Erythroblast (primary cell): Measurements from ENCODE around the gene EPHB2.

Experiments used
- DNase-seq, 2 experiments: peaks; one replicate each; lab custom pipeline; 2025; lab: John Stamatoyannopoulos, UW
- GATA1 ChIP-seq: IDR thresholded peaks from 2 replicates; pipeline ENCODE4 v1.6.1; 2011; ENCODE audit warnings: low read depth, mild to moderate bottlenecking, control low read depth, low read length, moderate library complexity
- POLR2A ChIP-seq: IDR thresholded peaks from 2 replicates; pipeline ENCODE4 v1.6.1; 2011; ENCODE audit warnings: mild to moderate bottlenecking, low read length

Gene EPHB2

GRCh38 chr1:22741118-22741517 is 30.5 kb downstream of the EPHB2 start:
- no peak for TF ChIP-seq GATA1
- TF ChIP-seq POLR2A: no peak
- DNase-seq: no peak

- TF ChIP-seq GATA1 (no peak), POLR2A (no peak)
- no peak for DNase-seq
These were observed 35.3 kb downstream of the EPHB2 start for GRCh38 chr1:22745669-22746585.

GRCh38 chr1:22747021-22747734 is 36.5 kb downstream of the EPHB2 start:
- no peak for TF ChIP-seq POLR2A
- no peak for TF ChIP-seq GATA1
- DNase-seq: no peak

GRCh38 chr1:22747735-22748073 is 37.1 kb downstream of the EPHB2 start:
- no peak for DNase-seq
- TF ChIP-seq POLR2A: no peak
- TF ChIP-seq GATA1: no peak

GRCh38 chr1:22749503-22749902 is 38.9 kb downstream of the EPHB2 start:
- DNase-seq: no peak
- TF ChIP-seq POLR2A: no peak
- no peak for TF ChIP-seq GATA1

- no peak for DNase-seq
- no peak for TF ChIP-seq GATA1
- no peak for TF ChIP-seq POLR2A
These were observed 39.5 kb downstream of the EPHB2 start for GRCh38 chr1:22749919-22750684.

GRCh38 chr1:22750685-22751051 is 40.0 kb downstream of the EPHB2 start:
- no peak for DNase-seq
- TF ChIP-seq POLR2A: no peak
- TF ChIP-seq GATA1: no peak

- TF ChIP-seq POLR2A (no peak), GATA1 (no peak)
- no peak for DNase-seq
These were observed 40.5 kb downstream of the EPHB2 start for GRCh38 chr1:22751124-22751531.

GRCh38 chr1:22752339-22752738 is 41.7 kb downstream of the EPHB2 start:
- TF ChIP-seq POLR2A (no peak), GATA1 (no peak)
- no peak for DNase-seq

- no peak for TF ChIP-seq POLR2A
- no peak for TF ChIP-seq GATA1
- DNase-seq: no peak
These were observed 42.9 kb downstream of the EPHB2 start for GRCh38 chr1:22753481-22753971.

- no peak for TF ChIP-seq POLR2A
- no peak for TF ChIP-seq GATA1
- DNase-seq: no peak
These were observed 43.6 kb downstream of the EPHB2 start for GRCh38 chr1:22754106-22754768.

- TF ChIP-seq POLR2A (no peak), GATA1 (no peak)
- DNase-seq: no peak
These were observed 44.2 kb downstream of the EPHB2 start for GRCh38 chr1:22754824-22755223.

GRCh38 chr1:22755641-22756040 is 45.0 kb downstream of the EPHB2 start:
- TF ChIP-seq GATA1: no peak
- TF ChIP-seq POLR2A: no peak
- DNase-seq: no peak
